GM10847 (cell line): ENCODE results near the gene ATP1B2.

Experiments
- POLR2A ChIP-seq: IDR thresholded peaks from 2 replicates; pipeline ENCODE4 v1.6.1; 2011; ENCODE audit not compliant: insufficient read length; ENCODE audit errors: extremely low read depth

The ATP1B2 gene

DNA sequence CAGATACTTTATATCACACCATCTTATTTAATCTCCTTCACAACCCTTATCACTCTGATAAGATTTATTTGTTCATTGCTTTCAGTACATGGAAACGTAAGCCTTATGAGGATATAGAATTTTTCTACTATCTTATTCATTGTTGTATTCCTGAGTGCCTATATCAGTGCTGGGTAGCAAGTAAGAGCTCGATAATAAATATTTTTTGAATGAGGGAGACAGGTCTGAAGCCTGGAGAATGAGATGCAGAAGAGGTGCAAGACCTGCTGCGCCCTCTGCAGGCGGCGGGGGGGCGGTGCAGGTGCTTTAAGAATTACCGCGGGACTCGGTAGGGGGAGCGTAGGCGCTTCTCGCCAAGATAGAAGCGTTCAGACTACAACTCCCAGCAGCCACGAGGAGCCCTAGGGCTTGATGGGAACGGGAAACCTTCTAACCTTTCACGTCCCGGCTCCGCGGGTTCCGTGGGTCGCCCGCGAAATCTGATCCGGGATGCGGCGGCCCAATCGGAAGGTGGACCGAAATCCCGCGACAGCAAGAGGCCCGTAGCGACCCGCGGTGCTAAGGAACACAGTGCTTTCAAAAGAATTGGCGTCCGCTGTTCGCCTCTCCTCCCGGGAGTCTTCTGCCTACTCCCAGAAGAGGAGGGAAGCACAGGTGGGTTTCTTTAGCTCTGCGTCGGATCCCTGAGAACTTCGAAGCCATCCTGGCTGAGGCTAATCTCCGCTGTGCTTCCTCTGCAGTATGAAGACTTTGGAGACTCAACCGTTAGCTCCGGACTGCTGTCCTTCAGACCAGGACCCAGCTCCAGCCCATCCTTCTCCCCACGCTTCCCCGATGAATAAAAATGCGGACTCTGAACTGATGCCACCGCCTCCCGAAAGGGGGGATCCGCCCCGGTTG is 37.4 kb downstream of the ATP1B2 start, which contains the start of gene WRAP53:
Gene WRAP53, plus strand, starts transcription at position 570 of the 900 bp plus-strand sequence. Its CDS starts 172 bp downstream, at position 742.
- TF ChIP-seq POLR2A: peak; percentile 24

GRCh38 chr17:7688808-7689316 is 38.1 kb downstream of the ATP1B2 start:
- no peak for TF ChIP-seq POLR2A

GRCh38 chr17:7695586-7695985 is 44.9 kb downstream of the ATP1B2 start:
- no peak for TF ChIP-seq POLR2A

DNA sequence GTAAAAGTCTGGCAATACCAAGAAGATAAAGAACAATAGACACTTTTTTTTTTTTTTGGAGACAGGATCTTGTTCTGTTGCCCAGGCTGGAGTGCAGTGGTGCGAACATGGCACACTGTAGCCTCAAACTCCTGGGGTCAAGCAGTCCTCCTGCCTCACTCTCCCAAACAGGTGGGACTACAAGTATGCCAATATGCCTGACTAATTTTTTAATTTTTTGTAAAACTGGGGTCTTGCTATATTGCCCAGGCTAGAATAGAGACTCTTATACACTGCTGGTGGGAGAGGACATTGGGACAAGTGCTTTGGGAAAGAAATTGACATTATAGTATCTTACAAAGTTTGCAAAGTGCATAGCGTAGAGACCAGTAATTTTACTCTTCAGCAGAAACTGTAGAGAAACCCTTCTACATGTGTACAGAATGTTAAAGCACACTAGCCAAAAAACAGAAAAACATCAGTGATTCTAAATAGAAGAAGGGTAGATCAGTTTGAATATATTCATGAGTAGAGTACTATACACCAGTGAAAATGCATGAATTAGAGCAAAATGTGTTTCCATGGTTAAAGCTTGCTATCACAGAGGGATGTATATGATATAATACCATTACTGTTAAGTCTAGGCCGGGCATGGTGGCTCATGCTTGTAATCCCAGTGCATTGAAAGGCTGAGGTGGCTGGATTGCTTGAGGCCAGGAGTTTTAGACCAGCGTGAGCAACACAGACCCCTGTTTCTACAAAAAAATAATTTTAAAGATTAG is 47.3 kb downstream of the ATP1B2 start:
- TF ChIP-seq POLR2A: no peak

DNA sequence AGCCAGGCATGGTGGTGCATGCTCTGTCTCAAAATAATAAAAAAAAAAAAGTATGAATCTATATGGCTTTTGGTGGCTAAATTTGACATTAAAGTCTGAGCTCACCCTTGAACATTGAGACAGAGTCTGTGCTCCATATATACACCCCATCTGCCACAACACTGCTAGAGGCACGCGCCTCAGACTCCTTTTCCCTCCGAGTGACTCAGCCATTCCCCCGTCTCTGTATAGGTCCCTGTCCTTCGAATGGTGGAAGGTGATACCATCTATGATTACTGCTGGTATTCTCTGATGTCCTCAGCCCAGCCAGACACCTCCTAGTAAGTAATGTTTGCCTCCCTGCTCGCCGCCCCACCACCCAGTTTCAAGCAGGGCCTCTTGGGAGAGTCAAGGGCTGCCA is 49.8 kb downstream of the ATP1B2 start:
- TF ChIP-seq POLR2A: no peak

- TF ChIP-seq POLR2A: no peak
Observed at GRCh38 chr17:7701681-7702080, 51.0 kb downstream of the ATP1B2 start.

GRCh38 chr17:7702776-7703175 is 52.0 kb downstream of the ATP1B2 start:
- TF ChIP-seq POLR2A: no peak

- TF ChIP-seq POLR2A: no peak
Observed at GRCh38 chr17:7703584-7704479, 53.1 kb downstream of the ATP1B2 start.

DNA sequence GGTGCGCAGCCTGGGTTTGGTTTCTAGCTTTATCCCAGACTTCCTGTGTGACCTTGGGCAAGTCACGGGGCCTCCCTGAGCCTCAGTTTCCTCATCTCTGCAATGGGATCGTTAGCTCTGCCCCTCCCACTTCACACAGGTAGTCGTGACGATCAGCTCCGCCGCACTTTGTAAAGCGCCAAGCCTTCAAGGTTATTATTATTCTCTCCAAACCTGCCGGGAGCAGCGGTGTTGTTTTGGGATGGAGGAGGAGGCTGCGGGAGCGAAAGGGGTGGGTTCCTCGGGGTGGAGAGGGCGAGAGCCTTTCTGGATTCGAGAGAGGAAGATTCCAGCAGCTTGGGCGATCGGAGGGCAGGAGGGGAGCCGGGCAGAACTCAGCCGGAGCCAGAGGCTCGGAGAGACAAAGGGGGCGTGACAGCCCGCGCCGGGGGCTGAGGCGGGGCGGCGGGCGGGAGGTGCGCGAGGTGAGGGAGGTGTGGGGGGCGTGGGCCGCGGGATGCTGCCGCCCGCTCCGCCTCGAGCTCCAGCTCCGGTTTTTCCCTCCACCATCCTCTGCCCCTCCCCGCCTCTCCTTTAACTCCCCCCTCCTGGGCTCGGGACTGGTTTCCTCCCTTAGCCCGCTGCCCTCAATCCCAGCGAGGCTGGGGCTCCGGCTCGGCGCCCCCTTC is 54.0 kb downstream of the ATP1B2 start, which contains the start of gene EFNB3:
Gene EFNB3, plus strand, starts transcription at position 602 of the 668 bp plus-strand sequence. CDS start 397 bp downstream, outside the sequence.
- no peak for TF ChIP-seq POLR2A

DNA sequence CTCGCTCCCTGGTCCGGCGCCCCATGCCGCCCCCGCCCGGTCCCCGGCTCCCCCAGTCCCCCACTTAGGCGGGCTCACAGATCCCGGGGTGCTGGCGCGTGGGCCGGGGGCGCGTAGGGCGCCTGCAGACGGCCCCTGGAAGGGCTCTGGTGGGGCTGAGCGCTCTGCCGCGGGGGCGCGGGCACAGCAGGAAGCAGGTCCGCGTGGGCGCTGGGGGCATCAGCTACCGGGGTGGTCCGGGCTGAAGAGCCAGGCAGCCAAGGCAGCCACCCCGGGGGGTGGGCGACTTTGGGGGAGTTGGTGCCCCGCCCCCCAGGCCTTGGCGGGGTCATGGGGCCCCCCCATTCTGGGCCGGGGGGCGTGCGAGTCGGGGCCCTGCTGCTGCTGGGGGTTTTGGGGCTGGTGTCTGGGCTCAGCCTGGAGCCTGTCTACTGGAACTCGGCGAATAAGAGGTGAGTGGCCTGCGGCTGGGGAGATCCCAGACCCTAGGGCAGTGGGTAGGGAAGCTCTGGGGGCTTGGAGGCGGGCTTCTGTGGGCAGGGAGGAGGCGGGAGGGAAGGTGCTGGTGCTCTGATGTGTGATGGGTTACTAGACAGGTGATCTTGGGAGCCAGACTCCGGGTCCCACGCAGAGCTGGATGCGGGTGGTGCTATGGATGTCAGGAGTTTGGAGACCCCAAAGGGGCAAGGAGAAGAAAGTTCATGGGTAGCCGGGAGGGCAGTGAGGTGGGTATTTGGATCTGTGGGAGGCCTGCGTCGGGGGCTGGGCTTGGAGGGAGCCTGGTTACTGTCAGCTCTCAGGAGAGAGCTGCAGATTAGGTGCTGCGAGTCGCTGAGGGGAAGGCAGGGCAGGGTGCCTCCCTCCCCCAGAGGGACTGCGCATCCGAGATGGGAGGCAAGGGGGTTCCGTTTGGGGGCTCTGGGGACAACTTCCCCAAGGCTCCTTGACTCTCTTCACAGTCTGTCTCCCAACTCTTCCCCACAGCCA is 54.8 kb downstream of the ATP1B2 start:
- TF ChIP-seq POLR2A: no peak

DNA sequence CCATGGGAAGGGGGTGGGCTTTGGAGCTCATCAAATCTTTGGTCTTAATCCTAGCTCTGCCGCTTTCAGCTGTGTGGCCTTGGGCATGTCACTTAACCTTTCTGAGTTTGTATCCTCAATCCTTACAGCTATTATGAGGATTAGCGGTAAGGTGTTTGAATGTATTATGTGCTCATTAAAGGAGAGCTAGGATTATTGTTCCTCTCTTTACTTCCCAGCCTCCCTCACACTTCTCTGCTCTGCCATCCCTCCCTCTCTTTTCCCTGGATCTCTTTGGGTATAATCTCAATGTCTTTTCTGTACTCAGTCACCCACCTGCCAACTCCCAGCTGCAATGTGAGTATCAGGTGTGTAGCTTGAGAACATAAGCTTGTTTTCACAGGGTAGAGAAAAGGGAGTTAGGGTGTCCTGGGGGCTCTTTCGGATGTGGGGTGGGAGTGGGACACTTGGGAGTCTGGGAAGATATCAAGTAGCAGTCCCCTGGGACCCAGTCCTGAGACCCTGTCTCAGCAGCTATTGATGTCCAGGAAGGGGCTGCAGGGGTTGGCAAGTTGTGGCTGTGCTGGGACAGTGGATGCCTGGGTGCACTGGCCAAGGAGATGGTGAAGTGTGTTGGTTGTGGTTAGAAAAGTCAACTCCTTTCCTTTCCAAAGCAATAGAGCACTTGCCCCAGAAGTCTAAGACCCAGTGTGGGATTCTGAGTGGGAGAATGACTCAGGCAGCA is 56.1 kb downstream of the ATP1B2 start:
- no peak for TF ChIP-seq POLR2A
